GM10248 (cell line): ENCODE results near the gene CELF6.
A peak's percentile ranks its signal among the peaks of the same experiment; 100 is the strongest.

Experiments
- CTCF ChIA-PET: fragments of 300-600 bp; sonication (Branson Sonifier 250); formaldehyde crosslinking; extraction: SDS; loops from one replicate; lab custom pipeline; 2021; ENCODE audit warnings: antibody characterized with exemption; lab: Yijun Ruan, JAX
- POLR2A ChIA-PET: fragments of 350-650 bp; sonication (Branson Sonifier 250); formaldehyde crosslinking; extraction: SDS; loops from one replicate; lab custom pipeline; 2020; ENCODE audit warnings: antibody characterized with exemption; lab: Yijun Ruan, JAX
- DNase-seq: peaks from one replicate; pipeline ENCODE4 v3.0.0; 2012; ENCODE audit errors: extremely low spot score
- CTCF ChIP-seq: IDR thresholded peaks from 2 replicates; pipeline ENCODE4 v1.5.1; 2012; ENCODE audit warnings: mild to moderate bottlenecking, low read depth; ENCODE audit errors: extremely low read depth, missing control alignments, control extremely low read depth

The CELF6 gene

GRCh38 chr15:72313448-72313840 lies 6.5 kb downstream of the CELF6 start:
- CTCF ChIA-PET = interaction anchor here (0.6 to 4.0 kb wide), 20 partner anchors 10 to 358 kb away, joined by 3 to 29 read pairs (median 4); no protein-coding TSS in a partner anchor

GRCh38 chr15:72312605-72313447 lies 7.1 kb downstream of the CELF6 start:
- DNase-seq = peak; percentile 83
- POLR2A ChIA-PET = no interaction called here

More at GRCh38 chr15:72313448-72313840, 6.5 kb downstream of the CELF6 start:
- DNase-seq = no peak
- no peak for TF ChIP-seq CTCF
- POLR2A ChIA-PET = no interaction called here

GRCh38 chr15:72307026-72307425 lies 12.9 kb downstream of the CELF6 start:
- ChIA-PET POLR2A (no interaction called here), CTCF (no interaction called here)
- no peak for DNase-seq

More at GRCh38 chr15:72312605-72313447, 7.1 kb downstream of the CELF6 start:
- CTCF ChIA-PET = interaction anchor here (0.6 to 4.0 kb wide), 23 partner anchors 9 to 358 kb away, joined by 3 to 29 read pairs (median 4); no protein-coding TSS in a partner anchor
- TF ChIP-seq CTCF = peak; percentile 92

GRCh38 chr15:72306211-72306785 lies 13.7 kb downstream of the CELF6 start:
- ChIA-PET POLR2A (no interaction called here), CTCF (interaction anchor here (1.2 kb wide), 1 partner anchor 9 kb away, joined by 4 read pairs; no protein-coding TSS in a partner anchor)
- no peak for TF ChIP-seq CTCF
- DNase-seq = no peak

More at GRCh38 chr15:72307026-72307425, 12.9 kb downstream of the CELF6 start:
- TF ChIP-seq CTCF = no peak

- no peak for TF ChIP-seq CTCF
- ChIA-PET POLR2A (no interaction called here), CTCF (interaction anchor here (1.7 to 2.8 kb wide), 2 partner anchors 9 to 23 kb away, joined by 4 to 29 read pairs; no protein-coding TSS in a partner anchor)
- DNase-seq = no peak
These were observed 15.4 kb downstream of the CELF6 start for GRCh38 chr15:72304596-72304995.

- ChIA-PET CTCF (interaction anchor here (1.0 to 2.8 kb wide), 3 partner anchors 10 to 22 kb away, joined by 3 to 29 read pairs (median 4); no protein-coding TSS in a partner anchor), POLR2A (no interaction called here)
- DNase-seq = no peak
- TF ChIP-seq CTCF = no peak
These were observed 17.0 kb downstream of the CELF6 start for GRCh38 chr15:72302955-72303354.
